Hematopoietic multipotent progenitor cell treated with erythropoietin and hydrocortisone succinate and interleukin-3 and kit ligand, for 15 days (in vitro differentiated cells): ENCODE results near the gene KHK.

Experiments used
- DNase-seq: peaks from one replicate; pipeline ENCODE4 v3.0.0-alpha.2; 2015; ENCODE audit warnings: low spot score

KHK gene

DNA sequence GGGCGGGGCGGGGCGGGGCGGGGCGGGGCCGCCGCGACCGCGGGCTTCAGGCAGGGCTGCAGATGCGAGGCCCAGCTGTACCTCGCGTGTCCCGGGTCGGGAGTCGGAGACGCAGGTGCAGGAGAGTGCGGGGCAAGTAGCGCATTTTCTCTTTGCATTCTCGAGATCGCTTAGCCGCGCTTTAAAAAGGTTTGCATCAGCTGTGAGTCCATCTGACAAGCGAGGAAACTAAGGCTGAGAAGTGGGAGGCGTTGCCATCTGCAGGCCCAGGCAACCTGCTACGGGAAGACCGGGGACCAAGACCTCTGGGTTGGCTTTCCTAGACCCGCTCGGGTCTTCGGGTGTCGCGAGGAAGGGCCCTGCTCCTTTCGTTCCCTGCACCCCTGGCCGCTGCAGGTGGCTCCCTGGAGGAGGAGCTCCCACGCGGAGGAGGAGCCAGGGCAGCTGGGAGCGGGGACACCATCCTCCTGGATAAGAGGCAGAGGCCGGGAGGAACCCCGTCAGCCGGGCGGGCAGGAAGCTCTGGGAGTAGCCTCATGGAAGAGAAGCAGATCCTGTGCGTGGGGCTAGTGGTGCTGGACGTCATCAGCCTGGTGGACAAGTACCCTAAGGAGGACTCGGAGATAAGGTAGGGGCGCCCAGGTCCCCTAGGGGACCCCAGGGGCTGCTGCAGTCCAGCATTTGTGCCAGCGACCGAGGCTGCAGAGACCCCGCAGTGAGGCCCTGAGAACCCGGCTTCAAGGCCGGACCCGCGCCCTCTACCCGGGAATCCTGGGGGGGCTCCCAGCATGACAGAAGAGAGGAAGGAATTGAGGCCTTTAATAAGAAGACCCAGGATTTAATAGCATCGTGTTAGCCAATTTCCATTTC lies at the start of gene KHK:
Gene KHK, plus strand, starts transcription at position 49 of the 870 bp plus-strand sequence. Its CDS starts 488 bp downstream, at position 537.
- DNase-seq, result no peak

DNA sequence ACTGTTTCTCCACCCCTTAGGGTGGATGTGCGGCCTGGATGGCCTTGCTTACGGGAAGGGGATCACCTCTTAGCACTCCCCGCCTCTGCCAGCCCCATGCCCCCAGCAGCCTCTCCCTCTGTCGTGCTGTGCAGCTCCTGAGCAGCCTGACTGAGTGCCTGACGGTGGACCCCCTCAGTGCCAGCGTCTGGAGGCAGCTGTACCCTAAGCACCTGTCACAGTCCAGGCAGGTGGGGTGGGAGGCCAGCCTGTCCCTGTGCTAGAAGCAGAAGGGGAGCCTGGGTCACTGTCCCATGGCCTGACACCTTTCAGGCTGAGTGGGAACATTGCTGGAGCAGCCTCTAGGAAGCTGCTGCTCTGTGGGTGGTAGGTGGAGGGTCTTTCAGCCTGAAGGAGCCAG lies 48.6 kb upstream of the KHK start:
- DNase-seq, result no peak

GRCh38 chr2:27038631-27039339 lies 47.8 kb upstream of the KHK start:
- no peak for DNase-seq

DNA sequence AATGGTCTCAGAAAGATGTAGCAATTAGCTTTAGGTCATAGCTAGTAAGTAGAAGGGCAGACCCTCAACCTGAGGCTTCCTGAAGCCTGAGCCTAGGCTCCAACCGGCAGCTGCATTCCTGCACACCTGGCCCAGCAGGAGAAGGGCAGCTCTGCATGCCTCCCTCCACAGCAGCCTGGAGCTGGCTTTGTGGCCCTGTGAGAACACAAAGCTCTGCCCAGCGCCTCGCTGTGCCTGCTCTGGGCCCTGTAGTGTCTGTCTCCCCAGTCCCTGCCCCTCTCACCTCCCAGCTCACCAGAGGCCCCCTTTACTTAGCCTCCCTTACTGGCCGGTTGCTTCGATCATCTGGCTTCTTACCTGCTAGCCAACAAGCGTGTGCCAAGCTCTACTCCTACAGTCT lies 47.1 kb upstream of the KHK start:
- DNase-seq, result no peak

- DNase-seq, result no peak
Measured at GRCh38 chr2:27039871-27040270, 46.7 kb upstream of the KHK start.

GRCh38 chr2:27040282-27040681 lies 46.3 kb upstream of the KHK start:
- DNase-seq, result no peak

DNA sequence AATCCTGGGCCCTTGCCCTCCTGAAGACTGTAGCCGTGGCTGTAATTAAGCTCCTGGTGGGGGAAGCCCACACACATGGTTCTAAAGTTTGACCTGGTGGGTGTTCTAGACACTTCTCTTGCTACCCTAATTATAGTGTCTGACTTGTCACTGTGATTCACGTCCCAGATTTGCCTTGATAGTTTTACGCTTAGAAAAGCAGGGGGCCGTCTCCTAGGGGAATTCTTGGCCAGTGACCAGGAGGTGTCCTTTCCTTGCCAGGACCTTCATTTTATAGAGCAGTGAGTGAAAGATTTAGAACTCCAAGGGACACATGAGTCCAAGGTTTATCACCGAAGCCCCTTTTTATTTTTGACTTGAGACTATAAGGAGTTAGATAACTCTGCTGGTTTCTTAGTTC lies 44.8 kb upstream of the KHK start:
- DNase-seq, result no peak

GRCh38 chr2:27042159-27042661 lies 44.4 kb upstream of the KHK start:
- DNase-seq, result no peak

DNA sequence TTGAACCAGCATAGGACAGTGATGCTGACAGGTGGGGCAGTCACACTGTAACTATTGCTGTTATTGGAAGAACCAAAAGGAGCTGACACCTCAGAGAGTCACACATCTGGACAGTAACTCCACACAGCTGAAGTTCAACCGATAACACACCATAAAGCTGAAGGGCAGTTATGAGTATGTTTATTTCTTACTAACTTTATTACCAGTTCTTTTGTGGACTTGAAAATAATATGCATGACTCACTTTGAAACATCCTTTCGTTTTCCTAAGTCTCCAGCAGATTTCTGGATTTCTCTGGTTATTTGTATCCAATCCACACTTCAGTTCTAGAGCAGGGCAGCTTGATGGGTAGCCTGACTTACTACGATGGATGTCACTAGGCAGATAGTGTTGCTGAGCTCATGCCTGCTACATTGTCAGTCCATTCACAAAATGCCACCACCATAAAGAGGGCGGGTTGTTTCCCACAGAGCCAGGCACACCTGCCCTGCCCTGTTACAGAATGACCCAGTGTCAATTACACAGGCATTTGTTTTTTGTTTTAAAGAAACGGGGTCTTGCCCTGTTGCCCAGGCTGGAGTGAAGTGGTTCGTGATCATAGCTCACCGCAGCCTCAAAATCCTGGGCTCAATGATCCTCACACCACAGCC lies 43.5 kb upstream of the KHK start:
- DNase-seq, result no peak

- no peak for DNase-seq
Measured at GRCh38 chr2:27049422-27050280, 36.9 kb upstream of the KHK start.

- DNase-seq, result peak; percentile 86
Measured at GRCh38 chr2:27050281-27050995, 36.1 kb upstream of the KHK start.

DNA sequence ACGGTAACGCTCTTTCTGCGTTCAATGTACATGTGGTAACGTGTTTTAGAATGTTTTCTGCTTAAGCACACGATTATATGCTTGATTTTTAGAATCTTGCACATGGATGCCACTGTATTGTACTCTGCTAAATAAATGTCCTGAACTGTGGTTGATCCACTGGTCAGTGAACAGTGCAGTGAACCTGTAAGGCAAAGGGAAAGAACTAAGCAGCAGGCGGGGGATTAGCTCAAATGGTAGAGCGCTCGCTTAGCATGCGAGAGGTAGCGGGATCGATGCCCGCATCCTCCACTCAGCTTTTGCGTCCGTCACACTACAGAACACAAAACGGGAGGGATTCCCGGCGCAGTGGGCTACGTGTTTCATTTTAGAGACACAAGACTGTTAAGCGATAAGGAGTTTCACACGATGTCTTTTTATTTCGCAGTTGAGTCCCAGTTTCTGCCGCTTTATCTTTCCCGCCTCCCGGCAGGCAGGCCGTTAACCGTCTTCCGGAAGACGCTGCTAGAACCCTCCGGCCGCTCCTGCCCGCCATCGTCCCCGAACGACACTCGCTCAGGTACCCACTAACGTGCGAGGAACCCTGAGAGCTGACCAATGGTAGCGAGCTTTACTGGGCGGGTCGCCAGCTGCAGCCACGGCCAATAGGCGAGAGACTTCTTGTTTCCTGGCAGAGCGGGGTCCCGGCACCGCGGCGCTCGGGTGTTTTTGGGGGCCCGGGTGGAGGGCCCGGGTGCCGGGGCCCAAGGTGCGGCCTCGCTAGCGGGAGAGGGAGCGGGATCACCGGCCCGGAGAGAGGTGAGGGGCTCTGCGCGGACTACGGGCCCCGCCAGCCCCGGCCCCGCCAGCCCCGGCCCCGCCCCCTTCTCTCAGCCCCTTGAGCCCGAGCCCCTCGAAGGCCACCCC lies 35.3 kb upstream of the KHK start, which contains the start of gene AGBL5:
Gene AGBL5, plus strand, starts transcription at position 673 of the 906 bp plus-strand sequence. CDS start 1,291 bp downstream, outside the sequence.
- DNase-seq, result peak; percentile 92

- no peak for DNase-seq
Measured at GRCh38 chr2:27051902-27052645, 34.5 kb upstream of the KHK start.

- no peak for DNase-seq
Measured at GRCh38 chr2:27053321-27053720, 33.3 kb upstream of the KHK start.

DNA sequence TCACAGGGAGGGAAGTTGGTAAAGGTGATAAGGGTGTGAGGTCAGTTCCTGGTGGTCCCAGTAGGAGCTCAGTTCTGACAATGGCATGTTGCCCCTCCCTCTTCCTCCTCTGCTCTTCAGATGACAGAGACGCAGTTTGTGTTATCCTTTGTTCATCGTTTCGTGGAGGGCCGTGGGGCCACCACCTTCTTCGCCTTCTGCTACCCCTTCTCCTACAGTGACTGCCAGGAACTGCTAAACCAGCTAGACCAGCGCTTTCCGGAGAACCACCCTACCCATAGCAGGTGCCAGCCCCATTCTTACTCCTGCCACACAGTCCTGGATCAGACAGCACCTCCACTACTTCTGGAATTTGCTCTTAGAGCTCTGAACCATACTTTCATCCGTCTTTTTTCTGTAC lies 32.8 kb upstream of the KHK start:
- DNase-seq, result no peak

DNA sequence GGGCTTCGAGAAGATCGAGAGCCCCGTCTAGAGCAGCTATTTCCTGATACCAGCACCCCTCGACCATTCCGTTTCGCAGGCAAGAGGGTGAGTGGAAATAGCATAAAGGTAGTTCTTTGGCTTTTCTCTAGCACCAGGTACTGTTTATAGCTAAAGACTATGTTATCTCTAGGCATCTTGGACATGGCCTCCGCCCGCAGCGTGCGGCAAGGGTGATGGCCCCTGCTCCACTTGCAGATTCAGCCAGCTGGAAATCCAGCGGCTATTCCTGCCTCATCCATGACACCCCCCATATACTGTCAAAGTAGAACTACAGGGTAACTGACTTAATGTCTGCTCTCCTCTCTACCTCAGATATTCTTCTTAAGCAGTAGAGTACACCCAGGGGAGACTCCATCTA lies 31.9 kb upstream of the KHK start:
- DNase-seq, result no peak

DNA sequence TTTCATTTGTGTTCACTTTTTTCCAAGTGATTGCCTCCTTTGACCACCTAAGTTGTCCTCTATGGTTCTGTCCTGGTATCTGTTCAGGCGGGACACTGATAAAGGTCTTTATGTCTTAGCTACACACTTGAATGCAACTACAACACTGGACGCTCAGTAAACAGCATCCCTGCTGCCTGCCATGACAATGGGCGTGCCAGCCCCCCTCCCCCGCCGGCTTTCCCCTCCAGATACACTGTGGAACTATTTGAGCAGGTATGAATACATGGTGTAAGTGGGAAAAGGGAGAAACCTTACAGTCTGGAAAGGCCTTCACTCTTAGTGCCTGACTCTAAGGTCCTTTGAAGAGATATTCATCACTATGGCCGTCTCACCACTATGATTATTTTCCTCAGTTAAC lies 29.4 kb upstream of the KHK start:
- no peak for DNase-seq

DNA sequence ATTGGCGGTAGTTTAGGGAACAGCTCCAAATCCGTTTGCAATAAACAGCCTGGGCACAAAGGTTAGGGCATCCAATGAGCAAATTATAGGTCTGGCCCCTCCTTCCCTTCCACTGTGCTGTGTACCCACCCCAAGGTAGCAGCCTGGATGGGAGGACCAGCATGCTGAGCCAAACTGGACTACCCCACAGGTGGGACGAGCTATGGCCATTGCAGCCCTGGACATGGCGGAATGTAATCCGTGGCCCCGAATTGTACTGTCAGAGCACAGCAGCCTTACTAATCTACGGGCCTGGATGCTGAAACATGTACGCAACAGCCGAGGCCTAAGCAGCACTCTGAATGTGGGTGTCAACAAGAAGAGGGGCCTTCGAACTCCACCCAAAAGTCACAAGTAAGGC lies 28.4 kb upstream of the KHK start:
- no peak for DNase-seq

- DNase-seq, result no peak
Measured at GRCh38 chr2:27059141-27059820, 27.3 kb upstream of the KHK start.
